BLaER1 treated with 17β-estradiol and CSF1 and Interleukin-3, amounts not matched to agents 10 nM and 100 nM (cell line): ENCODE measurements around the gene CXCL8.

Experiments
- H3K27ac ChIP-seq, 11 experiments: shearing (Covaris generic); formaldehyde crosslinking; 2 replicates each; pipeline ENCODE4 v1.8.1; 2022
- H3K27me3 ChIP-seq, 11 experiments: shearing (Covaris generic); formaldehyde crosslinking; 2 replicates each; pipeline ENCODE4 v1.8.1; 2022
- H3K36me3 ChIP-seq, 11 experiments: shearing (Covaris generic); formaldehyde crosslinking; 2 replicates each; pipeline ENCODE4 v1.8.1; 2022
- H3K4me1 ChIP-seq, 10 experiments: shearing (Covaris generic); formaldehyde crosslinking; 2 replicates each; pipeline ENCODE4 v1.8.1; 2022
- H3K4me2 ChIP-seq, 11 experiments: shearing (Covaris generic); formaldehyde crosslinking; 2 replicates each; pipeline ENCODE4 v1.8.1; 2022
- H3K4me3 ChIP-seq, 10 experiments: shearing (Covaris generic); formaldehyde crosslinking; 2 replicates each; pipeline ENCODE4 v1.8.1; 2022
- H3K9ac ChIP-seq, 11 experiments: shearing (Covaris generic); formaldehyde crosslinking; 2 replicates each; pipeline ENCODE4 v1.8.1; 2022
- H3K9me3 ChIP-seq, 11 experiments: shearing (Covaris generic); formaldehyde crosslinking; replicated peaks in 1 of 11; 2 replicates each; pipeline ENCODE4 v1.8.1; 2022
- H4K20me1 ChIP-seq, 11 experiments: shearing (Covaris generic); formaldehyde crosslinking; 2 replicates each; pipeline ENCODE4 v1.8.1; 2022
- Cebpa-rat ChIP-seq, 11 experiments: shearing (Covaris generic); IDR thresholded peaks; 2 replicates each; pipeline ENCODE4 v1.8.1; 2022

The CXCL8 gene

DNA sequence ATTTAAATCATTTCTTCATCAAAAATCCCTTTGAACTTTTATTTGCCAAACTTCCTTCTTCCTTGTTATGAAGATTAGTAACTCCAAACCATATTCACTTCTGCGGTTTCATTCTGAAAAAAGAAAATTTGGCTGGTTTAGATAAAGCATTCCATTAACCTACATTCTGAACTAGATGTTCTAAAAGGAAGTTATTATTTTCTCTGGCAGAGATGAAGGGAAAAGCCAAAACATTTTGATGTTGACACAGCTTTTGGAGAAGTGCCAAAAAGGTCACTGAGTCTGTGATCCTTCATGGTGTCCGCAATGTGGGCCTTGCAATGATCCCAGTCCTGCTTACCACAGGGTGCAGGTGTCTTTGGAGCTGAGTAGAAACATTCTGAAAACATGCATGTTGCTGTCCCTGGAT is 36.0 kb downstream of the CXCL8 start:
- no peak overlapping the region for H3K4me3 ChIP-seq
- peaks cover 0 to 25% (median 6%) of the 10 kb centered on the region in 10 experiments; a peak in 10 of 20 replicates for H3K4me1 ChIP-seq
- peak overlapping the region in 4 of 11 experiments; percentile 17 to 49 (median 34); a peak in 5 of 22 replicates for H3K4me2 ChIP-seq
- no peaks in the 10 kb centered on the region for H4K20me1 ChIP-seq
- no peak for TF ChIP-seq Cebpa-rat (IDR thresholded peaks at IDR 0.05)
- H3K36me3 ChIP-seq, result no peaks in the 10 kb centered on the region
- no peak overlapping the region for H3K27ac ChIP-seq
- H3K9ac ChIP-seq, result no peak overlapping the region
- no peaks in the 10 kb centered on the region for H3K27me3 ChIP-seq
- no peaks in the 10 kb centered on the region for H3K9me3 ChIP-seq

DNA sequence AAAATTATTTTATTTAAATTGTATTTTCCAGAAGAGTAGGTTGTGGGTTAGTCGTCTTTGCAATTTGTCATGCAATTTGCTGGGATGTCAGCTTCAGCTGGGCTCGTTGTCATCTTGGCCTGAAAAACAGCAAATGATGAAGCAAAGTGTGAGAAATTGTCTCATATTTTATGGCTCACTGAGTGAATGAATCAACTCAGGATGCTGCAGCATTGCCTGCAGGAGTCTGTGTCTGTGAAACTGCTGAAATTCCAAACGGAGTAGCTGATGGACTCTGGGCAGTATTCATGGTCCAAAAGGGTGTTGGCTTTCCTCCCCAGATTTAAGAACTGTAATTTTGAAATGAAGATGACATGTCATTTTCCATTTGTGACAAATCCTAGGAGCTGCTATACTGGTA is 37.2 kb downstream of the CXCL8 start:
- no peak for TF ChIP-seq Cebpa-rat (IDR thresholded peaks at IDR 0.05)
- Histone ChIP-seq H3K27ac (no peak overlapping the region), H3K27me3 (no peaks in the 10 kb centered on the region), H3K36me3 (no peaks in the 10 kb centered on the region), H3K9ac (no peak overlapping the region), H3K4me1 (peaks cover 0 to 18% (median 0%) of the 10 kb centered on the region in 10 experiments; a peak in 6 of 20 replicates), H3K4me3 (no peak overlapping the region), H4K20me1 (no peaks in the 10 kb centered on the region), H3K9me3 (no peaks in the 10 kb centered on the region), H3K4me2 (no peak overlapping the region)

DNA sequence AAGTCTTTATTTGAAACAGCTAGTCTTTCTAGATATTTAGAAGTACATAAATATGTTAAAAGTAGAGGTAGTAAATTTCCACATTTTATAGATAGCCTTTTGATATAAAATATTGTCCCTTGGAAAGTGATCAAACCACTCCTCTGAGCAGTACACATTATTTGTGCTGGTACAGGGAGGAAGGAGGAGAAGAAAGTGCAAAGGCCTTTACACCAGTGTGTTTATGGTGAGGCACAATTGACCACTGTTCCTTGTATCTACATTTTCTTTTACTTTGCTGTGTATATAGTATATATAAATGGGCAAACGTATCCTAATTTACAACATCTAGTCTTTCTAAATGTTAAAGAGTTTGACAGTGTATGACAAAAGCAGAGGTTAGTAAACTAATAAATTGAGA is 39.9 kb downstream of the CXCL8 start:
- Histone ChIP-seq H3K27me3 (no peaks in the 10 kb centered on the region), H3K9me3 (no peaks in the 10 kb centered on the region), H3K4me1 (peaks cover 0 to 18% (median 0%) of the 10 kb centered on the region in 10 experiments; a peak in 6 of 20 replicates), H4K20me1 (no peaks in the 10 kb centered on the region), H3K4me3 (no peak overlapping the region), H3K9ac (no peak overlapping the region), H3K27ac (no peak overlapping the region), H3K4me2 (no peak overlapping the region), H3K36me3 (no peaks in the 10 kb centered on the region)
- TF ChIP-seq Cebpa-rat (IDR thresholded peaks at IDR 0.05), result no peak

DNA sequence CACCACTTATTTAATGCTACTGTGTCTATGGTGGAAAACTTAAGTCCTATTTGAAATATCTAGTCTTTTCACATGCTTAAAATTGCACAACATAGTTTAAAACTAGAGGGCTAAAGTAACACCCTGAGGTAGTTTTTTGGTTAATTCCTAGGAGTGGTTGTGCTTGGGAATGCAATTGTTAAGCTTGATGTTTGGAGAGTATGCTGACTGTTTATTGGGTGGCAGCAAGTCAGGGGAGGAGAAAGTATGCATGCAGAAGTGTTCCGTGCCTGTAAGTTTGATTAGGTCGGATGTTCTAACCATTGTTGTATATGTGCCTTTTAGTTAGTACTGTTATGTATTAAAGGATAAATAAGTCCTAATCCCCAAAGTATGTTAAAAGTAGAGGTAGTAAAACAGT is 40.5 kb downstream of the CXCL8 start:
- no peak overlapping the region for H3K27ac ChIP-seq
- no peak overlapping the region for H3K4me3 ChIP-seq
- peaks cover 0 to 13% (median 0%) of the 10 kb centered on the region in 10 experiments; a peak in 6 of 20 replicates for H3K4me1 ChIP-seq
- no peaks in the 10 kb centered on the region for H3K36me3 ChIP-seq
- TF ChIP-seq Cebpa-rat (IDR thresholded peaks at IDR 0.05), result no peak
- no peaks in the 10 kb centered on the region for H4K20me1 ChIP-seq
- H3K9ac ChIP-seq, result no peak overlapping the region
- H3K27me3 ChIP-seq, result no peaks in the 10 kb centered on the region
- no peak overlapping the region for H3K4me2 ChIP-seq
- no peaks in the 10 kb centered on the region for H3K9me3 ChIP-seq

DNA sequence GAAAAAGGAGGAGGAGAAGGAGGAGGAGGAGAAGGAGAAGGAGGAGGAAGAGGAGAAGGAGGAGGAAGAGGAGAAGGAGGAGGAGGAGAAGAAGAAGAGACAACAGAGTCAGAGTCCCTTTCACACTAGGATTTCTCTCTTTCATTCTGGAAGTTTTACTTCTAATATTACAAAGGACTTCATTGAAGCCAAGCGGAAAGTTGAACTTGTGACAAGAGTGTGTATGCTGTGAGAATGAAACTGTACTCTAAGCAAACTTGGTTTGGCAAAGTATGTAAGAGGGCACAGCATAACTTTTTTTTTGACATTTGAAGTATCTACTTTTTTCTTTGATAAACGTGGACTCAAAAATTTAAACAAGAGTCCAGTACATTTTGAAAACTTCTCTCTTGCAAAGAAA is 48.0 kb downstream of the CXCL8 start:
- H4K20me1 ChIP-seq, result no peaks in the 10 kb centered on the region
- H3K9me3 ChIP-seq, result peaks cover 0 to 16% (median 0%) of the 10 kb centered on the region in 11 experiments; a peak in 4 of 22 replicates

More for the DNA sequence above, 48.0 kb downstream of the CXCL8 start:
- Histone ChIP-seq H3K9ac (no peak overlapping the region), H3K27ac (no peak overlapping the region), H3K4me1 (no peaks in the 10 kb centered on the region), H3K4me2 (no peak overlapping the region), H3K36me3 (no peaks in the 10 kb centered on the region), H3K27me3 (no peaks in the 10 kb centered on the region), H3K4me3 (no peak overlapping the region)
- no peak for TF ChIP-seq Cebpa-rat (IDR thresholded peaks at IDR 0.05)
